Activated B cell treated with CpG ODN at 0.5 μM for 24 hours (primary cell): ENCODE data around the gene EGFL7. TPM values are rescaled to one million over a fixed set of nuclear protein-coding genes. Genes with fewer than 3 reads are reported as not detected.

Source experiments
- ATAC-seq: fragments of 200-7000 bp; cut with Tn5 transposase; one replicate; pipeline ENCODE4 v1.10.0; 2021; ENCODE audit warnings: low read depth, mild to moderate bottlenecking, moderate library complexity
- CTCF ChIA-PET: fragments of 350-600 bp; sonication (Branson Sonifier 250); formaldehyde crosslinking; loops from one replicate; lab custom pipeline; 2021; ENCODE audit warnings: antibody characterized with exemption; lab: Charles Lee
- POLR2A ChIA-PET: fragments of 350-600 bp; sonication (Branson Sonifier 250); formaldehyde crosslinking; loops from one replicate; lab custom pipeline; 2021; ENCODE audit warnings: antibody characterized with exemption; lab: Charles Lee
- DNase-seq: peaks from one replicate; pipeline ENCODE4 v3.0.0; 2022
- H3K27ac Mint-ChIP-seq: one replicate; pipeline ENCODE4 v1.8.0; 2020; ENCODE audit warnings: mixed read lengths
- H3K27me3 Mint-ChIP-seq: one replicate; pipeline ENCODE4 v1.8.0; 2021; ENCODE audit warnings: mixed read lengths
- H3K36me3 Mint-ChIP-seq: one replicate; pipeline ENCODE4 v1.8.0; 2021; ENCODE audit warnings: low read depth, mixed read lengths
- H3K4me1 Mint-ChIP-seq: one replicate; pipeline ENCODE4 v1.8.0; 2021; ENCODE audit warnings: mixed read lengths
- H3K4me3 Mint-ChIP-seq: one replicate; pipeline ENCODE4 v1.8.0; 2020; ENCODE audit warnings: mild to moderate bottlenecking, mixed read lengths
- H3K9me3 Mint-ChIP-seq: one replicate; pipeline ENCODE4 v1.8.0; 2020; ENCODE audit warnings: mixed read lengths
- CTCF ChIP-seq: fragments of 200-600 bp; IDR thresholded peaks from one replicate; pipeline ENCODE4 v1.8.0; 2022; ENCODE audit warnings: antibody characterized with exemption, mild to moderate bottlenecking
- intact Hi-C: fragments of 100-400 bp; cut with micrococcal nuclease; formaldehyde crosslinking; loops from one replicate; pipeline ENCODE4 v1.15.1; 2024
- total RNA-seq: library from RNA; stranded (reverse); gene quantifications from 2 replicates; pipeline ENCODE4 v1.2.3, GENCODE V29; 2022

EGFL7 gene
- total RNA-seq, 1 donor from 2014 or later = not detected

DNA sequence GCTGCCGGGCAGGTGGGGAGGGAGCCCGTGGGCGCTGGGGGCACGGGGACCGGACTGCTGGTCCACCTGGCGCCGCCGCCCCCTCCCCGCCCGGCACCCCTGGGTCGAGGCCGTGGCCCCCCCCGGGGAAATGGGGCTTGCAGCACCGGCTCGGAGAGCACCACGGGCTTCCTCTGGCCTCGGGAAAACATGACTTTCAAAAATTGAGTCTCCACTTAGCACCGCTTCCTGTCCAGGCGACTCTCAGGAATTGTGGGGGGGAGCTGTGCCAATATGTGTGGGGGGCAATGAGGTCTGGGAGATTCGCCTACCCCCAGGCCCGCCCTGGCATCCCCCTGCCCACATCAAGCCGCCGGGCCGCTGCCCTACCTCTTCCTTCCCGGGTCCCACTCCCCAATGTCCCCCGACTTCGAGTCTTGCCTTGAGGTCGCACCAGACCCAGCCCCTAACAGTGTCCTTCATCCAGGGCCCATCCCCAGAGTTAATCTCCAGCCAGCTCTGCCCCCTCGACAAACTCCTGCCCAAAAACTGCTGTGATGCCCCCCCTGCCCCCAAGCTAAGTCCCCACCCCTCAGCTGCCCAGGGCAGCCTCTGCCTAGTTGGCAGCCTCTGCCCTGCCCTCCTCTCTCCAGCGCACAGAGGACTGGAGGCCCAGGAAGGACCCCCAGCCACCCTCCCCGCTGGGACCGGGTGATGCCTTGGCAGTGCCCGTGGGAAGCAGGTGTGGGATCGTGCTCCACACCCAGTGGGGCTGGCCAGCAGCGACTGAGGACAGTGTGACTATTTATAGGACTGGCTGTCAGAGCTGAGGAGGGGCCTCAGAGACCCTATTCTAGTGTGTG is 3.9 kb downstream of the EGFL7 start:
- H3K27ac Mint-ChIP-seq = no peak overlapping the region
- no peak for DNase-seq
- no peak for TF ChIP-seq CTCF
- no peaks in the 10 kb centered on the region for H3K9me3 Mint-ChIP-seq
- intact Hi-C loops = loop anchor here (10.0 kb wide), 1 partner anchor 48 kb away; the partner anchor contains the start of gene DIPK1B
- ChIA-PET CTCF (no interaction called here), POLR2A (no interaction called here)
- H3K27me3 Mint-ChIP-seq = peaks cover 16% of the 10 kb centered on the region
- H3K4me1 Mint-ChIP-seq = peaks cover 6% of the 10 kb centered on the region
- H3K36me3 Mint-ChIP-seq = no peaks in the 10 kb centered on the region
- ATAC-seq = no peak
- H3K4me3 Mint-ChIP-seq = peak overlapping the region; percentile 58

DNA sequence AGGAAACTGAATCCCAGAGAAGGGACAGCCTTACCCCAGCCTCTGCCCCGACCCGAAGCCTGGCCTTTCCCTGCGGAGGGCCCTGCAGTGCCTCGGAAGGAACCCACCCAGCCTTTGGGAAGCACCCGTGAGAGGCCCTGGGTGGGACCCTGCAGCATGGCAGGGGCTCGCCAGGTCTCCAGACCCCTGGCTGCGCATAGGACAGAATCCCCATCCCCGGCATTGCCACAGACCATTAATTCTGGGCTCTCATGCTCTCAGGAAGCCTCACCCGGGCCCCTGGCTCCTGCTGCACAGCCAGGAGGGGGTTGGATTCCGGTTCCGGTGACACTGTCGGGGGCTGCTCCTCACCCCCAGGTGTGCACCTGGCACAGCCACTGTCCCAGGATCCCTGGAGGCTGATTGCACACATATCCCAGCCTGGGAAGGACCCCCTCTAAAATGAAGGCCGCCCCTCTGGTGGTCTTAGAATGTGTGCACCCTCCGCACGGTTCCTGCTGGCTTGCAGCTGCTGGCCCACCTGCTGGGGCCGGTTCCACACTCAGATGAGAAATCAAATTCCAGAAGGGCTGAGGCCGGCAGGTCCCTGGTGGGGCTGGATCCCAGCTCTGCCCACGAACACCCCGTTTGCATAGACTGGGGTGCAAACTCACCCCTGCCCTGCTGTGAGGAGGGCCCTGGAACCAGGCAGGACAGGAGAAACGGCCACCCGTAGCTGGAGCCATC is 4.7 kb downstream of the EGFL7 start:
- peaks cover 16% of the 10 kb centered on the region for H3K27me3 Mint-ChIP-seq
- no peak for TF ChIP-seq CTCF
- H3K4me3 Mint-ChIP-seq = no peak overlapping the region
- H3K36me3 Mint-ChIP-seq = no peaks in the 10 kb centered on the region
- DNase-seq (no peak), ATAC-seq (no peak)
- H3K9me3 Mint-ChIP-seq = no peaks in the 10 kb centered on the region
- intact Hi-C loops = loop anchor here (10.0 kb wide), 1 partner anchor 47 kb away; the partner anchor contains the start of gene DIPK1B
- ChIA-PET CTCF (interaction anchor here (0.7 kb wide), 1 partner anchor 9 kb away, joined by 3 read pairs; no protein-coding TSS in a partner anchor), POLR2A (no interaction called here)
- H3K27ac Mint-ChIP-seq = no peak overlapping the region
- H3K4me1 Mint-ChIP-seq = peaks cover 6% of the 10 kb centered on the region

DNA sequence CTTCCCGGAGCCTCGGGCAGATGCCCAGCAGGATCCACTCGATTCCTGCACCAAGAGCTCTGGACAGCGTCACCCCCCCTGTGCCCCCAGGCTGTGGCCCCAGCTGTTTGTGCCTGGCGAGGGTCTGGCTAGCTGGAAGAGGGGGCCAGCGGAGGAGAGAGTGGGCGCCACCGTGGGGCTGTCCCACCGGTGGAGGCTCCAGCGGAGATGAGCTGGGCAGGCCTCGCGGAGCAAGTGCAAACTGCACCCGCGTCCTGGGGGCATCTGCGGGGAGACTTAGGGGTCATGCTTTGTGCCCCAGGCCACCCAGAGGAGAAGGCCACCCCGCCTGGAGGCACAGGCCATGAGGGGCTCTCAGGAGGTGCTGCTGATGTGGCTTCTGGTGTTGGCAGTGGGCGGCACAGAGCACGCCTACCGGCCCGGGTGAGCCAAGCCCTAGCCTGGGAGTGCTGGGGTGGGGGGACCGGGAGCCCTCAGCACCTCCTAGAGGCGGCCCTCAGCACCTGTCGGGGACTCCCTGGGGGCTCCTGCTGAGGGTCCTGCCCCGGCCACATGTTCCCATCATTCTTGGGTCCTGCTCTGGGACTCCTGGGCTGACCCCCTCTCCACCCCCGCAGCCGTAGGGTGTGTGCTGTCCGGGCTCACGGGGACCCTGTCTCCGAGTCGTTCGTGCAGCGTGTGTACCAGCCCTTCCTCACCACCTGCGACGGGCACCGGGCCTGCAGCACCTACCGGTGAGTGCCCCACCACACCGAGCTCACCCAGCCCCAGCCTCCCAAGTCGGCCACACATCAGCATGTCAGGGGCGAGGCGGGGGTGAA is 5.4 kb downstream of the EGFL7 start:
- H3K27me3 Mint-ChIP-seq = peaks cover 15% of the 10 kb centered on the region
- no peaks in the 10 kb centered on the region for H3K36me3 Mint-ChIP-seq
- DNase-seq (no peak), ATAC-seq (no peak)
- no peak for TF ChIP-seq CTCF
- ChIA-PET POLR2A (no interaction called here), CTCF (interaction anchor here (0.6 to 0.7 kb wide), 2 partner anchors 8 to 1191 kb away, joined by 3 read pairs; no protein-coding TSS in a partner anchor)
- no peaks in the 10 kb centered on the region for H3K9me3 Mint-ChIP-seq
- H3K4me3 Mint-ChIP-seq = no peak overlapping the region
- H3K27ac Mint-ChIP-seq = no peak overlapping the region
- intact Hi-C loops = loop anchor here (2.0 to 10.0 kb wide), 2 partner anchors 19 to 47 kb away; partner anchors contain the start of genes AGPAT2 and DIPK1B
- peaks cover 6% of the 10 kb centered on the region for H3K4me1 Mint-ChIP-seq

DNA sequence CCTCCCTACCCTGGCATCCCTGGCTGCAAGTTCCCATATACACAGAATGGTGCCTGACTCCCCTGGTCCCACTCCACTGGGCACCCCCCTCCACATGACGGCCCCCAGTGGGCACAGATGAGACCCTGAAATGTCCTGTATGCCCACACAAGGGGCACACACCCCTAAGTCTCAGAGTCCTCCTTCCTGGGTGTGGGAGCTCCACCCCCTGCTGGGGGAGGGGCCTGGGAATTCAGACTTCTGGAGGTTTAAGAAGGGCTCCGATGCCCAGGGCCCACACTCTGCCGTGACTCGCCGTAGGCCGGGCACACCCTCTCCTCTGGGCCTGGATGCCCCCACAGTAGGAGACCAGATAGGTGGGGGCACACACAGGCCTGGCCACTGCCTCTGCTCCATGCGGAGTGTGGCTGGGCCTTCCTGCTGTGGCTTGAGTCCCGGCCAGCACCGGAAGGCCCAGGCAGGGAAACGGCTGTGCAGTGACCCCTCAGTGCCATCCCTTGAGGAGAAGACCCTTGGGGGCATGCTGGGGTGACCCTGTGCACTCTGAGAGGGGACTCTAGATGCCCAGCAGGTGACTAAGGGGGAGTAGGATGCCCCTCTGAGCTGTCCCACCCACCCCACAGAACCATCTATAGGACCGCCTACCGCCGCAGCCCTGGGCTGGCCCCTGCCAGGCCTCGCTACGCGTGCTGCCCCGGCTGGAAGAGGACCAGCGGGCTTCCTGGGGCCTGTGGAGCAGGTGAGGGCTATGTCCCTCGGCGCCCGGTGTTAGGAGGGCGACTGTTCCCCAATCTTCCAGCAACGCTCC is 6.5 kb downstream of the EGFL7 start:
- Mint-ChIP-seq H3K4me3 (no peak overlapping the region), H3K27ac (no peak overlapping the region), H3K27me3 (peaks cover 12% of the 10 kb centered on the region), H3K36me3 (peaks cover 5% of the 10 kb centered on the region), H3K4me1 (peaks cover 6% of the 10 kb centered on the region), H3K9me3 (no peaks in the 10 kb centered on the region)
- DNase-seq (no peak), ATAC-seq (no peak)
- ChIA-PET CTCF (interaction anchor here (0.6 kb wide), 1 partner anchor 1190 kb away, joined by 3 read pairs; no protein-coding TSS in a partner anchor), POLR2A (no interaction called here)
- intact Hi-C loops = loop anchor here (2.0 to 10.0 kb wide), 2 partner anchors 18 to 46 kb away; partner anchors contain the start of genes AGPAT2 and DIPK1B
- no peak for TF ChIP-seq CTCF
